NCI-H2029 treated with DMSO at 0.1 percent for 48 hours (cell line): ENCODE measurements around the gene NOP16.

Experiments used
- DNase-seq: peaks from one replicate; lab custom pipeline; 2025; lab: John Stamatoyannopoulos, UW

The NOP16 gene, protein sequence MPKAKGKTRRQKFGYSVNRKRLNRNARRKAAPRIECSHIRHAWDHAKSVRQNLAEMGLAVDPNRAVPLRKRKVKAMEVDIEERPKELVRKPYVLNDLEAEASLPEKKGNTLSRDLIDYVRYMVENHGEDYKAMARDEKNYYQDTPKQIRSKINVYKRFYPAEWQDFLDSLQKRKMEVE

DNA sequence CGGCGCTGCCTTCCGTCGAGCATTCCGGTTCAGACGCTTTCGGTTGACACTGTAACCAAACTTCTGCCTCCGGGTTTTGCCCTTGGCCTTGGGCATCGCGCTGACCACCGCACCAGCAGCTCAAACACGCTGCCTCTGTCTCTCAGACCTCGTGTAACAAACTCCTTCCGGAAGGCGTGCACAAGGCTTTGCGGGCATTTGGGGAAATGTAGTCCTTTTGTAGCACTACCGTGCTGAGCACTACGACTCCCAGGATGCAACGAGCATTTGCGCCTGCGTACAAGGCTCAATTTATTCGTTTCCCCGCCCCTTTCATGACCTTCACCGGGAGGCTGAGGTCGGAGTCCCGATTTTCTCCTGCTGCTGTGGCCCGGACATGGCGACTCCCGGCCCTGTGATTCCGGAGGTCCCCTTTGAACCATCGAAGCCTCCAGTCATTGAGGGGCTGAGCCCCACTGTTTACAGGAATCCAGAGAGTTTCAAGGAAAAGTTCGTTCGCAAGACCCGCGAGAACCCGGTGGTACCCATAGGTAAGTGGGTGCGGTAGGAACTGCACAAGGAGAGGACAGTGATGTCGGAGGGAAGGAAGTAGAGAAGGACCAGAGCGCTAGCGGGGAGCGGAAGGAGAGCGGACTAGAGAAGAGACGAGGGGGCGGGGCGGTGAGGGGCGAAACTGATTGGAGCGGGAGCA is at the start of gene NOP16, which contains the start of gene HIGD2A:
NOP16 (minus strand) TSS at position 155 of the 691 bp plus-strand sequence; CDS start at position 96, 59 bp downstream.
HIGD2A (plus strand) TSS at position 308 of the 691 bp plus-strand sequence; CDS start at position 377, 69 bp downstream.
- DNase-seq: peak; percentile 98

DNA sequence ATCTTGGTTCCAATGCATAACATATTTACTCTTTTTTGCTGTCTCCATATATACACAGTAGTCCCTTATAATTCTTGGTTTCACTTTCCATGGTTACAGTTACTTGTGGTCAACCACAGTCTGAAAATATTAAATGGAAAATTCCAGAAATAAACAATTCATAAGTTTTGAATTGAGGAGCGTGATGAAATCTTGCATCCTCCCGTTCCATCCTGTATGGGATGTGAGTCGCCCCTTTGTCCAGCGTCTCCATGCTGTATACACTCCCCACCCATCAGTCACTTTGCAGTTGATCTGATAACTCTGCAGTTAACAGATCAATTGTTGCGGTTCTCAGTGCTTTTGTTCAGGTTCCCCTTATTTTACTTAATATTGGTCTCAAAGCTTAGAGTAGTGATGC is 48.3 kb upstream of the NOP16 start:
- DNase-seq: no peak

DNA sequence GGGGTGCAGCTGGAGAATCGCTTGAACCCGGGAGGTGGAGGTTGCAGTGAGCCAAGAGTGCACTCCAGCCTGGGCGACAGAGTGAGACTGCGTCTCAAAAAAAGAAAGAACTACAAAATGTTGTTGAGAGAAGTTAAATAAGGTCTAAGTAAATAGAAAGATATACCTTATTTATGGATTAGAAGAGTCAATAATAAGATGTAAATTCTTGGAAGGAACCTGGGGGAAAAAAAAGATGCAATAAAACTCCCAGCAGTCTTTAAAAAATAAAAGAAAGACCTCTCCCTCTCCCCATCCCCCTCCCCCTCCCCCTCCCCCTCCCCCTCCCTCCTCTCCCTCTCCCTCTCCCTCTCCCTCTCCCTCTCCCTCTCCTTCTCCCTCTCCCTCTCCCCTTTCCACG is 44.3 kb upstream of the NOP16 start:
- no peak for DNase-seq

DNA sequence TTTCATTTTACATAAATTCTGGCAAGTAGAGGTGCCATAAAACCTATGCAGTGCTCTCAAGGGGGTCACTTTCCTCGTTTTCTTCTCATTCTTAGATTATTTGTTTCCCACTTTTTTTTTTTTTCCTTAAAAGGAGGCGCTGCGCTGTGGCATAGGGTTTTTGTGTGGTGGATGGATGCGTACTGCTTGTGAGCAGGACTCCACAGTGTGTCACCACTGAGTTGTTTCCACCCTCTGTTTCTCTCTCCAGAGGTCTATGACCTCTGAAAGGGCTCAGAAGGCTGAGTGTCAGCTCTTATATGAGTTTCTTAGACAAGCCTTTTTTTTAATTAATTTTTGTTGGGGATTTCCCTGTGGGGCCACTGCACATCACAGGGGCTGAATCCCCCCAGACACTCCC is 41.6 kb upstream of the NOP16 start:
- DNase-seq: no peak

DNA sequence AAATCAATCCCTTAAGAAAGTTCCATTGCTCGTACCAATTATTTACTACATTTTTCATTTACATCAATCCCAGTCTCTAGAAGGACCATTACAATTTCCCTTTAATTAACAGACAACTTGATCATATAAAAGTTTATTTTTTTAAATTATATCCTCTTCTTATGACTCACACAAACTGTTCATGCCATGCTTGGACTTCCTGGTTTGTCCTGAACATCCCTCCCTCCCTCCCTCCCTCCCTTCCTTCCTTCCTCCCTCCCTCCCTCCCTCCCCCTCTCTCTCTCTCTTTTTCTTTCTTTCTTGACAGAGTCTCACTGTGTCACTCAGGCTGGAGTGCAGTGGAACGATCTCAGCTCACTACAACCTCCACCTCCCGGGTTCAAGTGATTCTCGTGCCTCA is 39.6 kb upstream of the NOP16 start:
- DNase-seq: no peak

DNA sequence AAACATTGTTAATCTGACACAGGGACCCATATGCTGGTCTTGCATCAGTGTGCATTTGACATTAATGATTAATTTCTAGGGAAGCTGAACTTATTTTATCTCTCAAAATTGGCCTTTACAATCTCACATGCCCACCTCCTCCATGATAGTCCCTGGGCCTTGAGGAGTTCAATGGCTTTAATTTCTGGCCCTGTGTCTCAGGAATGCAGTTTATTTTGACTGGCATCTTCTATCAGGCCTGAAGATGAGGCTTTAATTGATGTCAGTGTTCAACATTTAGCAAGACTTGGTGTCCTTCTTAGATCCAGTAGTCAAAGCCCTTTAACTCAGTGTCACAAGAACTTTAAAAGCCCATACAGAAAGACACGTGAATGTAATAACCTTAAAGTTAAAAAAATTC is 38.5 kb upstream of the NOP16 start:
- DNase-seq: no peak

DNA sequence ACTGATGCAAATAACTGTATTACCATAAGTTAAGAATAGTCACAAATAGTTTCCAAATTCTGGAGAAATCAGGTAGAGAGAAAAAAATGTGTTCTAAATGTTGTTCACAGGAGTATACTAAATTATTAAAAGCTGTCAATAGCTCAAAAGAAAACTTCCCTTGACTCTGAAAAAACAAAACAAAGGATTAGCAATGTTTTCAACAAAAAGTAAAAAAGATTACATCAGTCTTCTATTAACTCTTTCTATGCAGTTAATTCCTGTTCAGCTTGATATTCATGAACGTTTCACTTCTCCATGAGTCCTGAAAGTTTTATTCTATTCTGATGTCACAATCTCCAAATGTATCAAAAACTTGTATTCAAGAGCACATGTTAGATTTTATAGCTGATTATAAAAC is 37.4 kb upstream of the NOP16 start:
- no peak for DNase-seq

DNA sequence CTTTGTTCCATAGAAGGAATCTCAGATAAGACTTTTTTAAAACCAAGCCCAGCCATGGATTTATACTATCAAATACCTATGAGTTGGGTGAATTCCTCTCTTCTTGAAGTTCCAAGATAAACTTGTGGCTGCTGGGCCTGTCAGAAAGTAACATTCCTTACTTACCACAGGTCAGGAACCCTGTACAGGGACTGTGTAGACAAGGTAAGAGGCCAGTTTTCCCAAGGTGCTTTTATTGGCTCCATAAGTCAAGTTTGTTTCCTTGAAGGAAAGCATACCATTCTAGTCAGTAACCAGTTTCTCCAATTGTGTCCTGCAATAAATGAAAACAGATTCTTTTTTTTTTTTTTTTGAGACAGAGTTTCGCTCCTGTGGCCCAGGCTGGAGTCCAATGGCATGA is 36.7 kb upstream of the NOP16 start:
- DNase-seq: no peak

DNA sequence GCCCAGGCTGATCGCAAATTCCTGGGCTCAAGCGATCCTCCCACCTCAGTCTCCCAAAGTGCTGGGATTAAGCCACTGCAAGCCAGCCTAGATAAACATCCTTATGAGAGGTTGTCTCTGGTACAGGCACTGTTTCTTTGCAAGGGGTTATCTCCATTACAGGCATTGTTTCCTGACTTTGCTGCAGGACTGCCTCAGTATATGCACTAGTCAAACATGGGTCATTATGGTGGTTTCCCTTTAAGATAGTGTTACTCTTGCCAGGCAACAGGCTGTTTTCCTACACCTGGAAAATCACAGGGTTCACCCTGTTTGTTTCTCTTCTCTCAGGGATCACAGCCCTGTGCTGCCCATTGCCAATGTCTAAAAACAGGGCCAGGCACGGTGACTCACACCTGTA is 35.8 kb upstream of the NOP16 start:
- no peak for DNase-seq

DNA sequence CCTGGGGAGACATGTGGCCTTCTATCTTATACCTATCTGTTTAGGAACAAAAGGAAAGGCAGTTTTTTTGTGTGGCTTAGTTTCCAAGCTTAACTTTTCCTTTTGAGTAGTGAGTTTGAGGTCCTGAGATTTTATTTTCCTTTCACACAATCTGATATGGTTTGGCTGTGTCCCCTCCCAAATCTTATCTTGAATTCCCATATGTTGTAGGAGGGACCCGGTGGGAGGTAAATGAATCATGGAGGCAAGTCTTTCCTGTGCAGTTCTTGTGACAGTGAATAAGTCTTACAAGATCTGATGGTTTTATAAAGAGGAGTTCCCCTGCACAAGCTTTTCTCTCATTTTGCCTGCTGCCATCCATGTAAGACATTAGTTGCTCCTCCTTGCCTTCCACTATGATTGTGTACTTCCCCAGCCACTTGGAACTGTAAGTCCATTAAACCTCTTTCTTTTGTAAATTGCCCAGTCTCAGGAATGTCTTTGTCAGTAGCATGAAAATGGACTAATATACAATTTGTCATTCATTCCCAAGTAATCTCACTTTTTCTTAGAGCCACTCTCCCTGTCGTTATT is 32.7 kb upstream of the NOP16 start:
- no peak for DNase-seq

DNA sequence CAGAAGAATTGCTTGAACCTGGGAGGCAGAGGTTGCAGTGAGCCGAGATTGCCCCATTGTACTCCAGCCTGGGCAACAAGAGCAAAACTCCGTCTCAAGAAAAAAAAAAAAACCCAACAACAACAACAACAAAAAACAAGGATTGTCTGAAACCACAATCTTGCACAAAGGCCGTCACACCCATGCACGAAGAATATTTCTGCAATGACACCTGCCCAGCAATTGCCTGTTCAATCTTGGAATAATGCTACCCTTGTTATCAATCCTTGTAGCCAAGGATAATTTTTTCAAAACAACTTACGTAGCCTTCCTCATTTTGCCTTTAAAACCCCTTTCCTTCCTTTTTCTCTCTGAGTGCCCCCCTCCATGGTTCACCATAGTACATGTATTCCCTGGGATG is 31.7 kb upstream of the NOP16 start:
- no peak for DNase-seq

DNA sequence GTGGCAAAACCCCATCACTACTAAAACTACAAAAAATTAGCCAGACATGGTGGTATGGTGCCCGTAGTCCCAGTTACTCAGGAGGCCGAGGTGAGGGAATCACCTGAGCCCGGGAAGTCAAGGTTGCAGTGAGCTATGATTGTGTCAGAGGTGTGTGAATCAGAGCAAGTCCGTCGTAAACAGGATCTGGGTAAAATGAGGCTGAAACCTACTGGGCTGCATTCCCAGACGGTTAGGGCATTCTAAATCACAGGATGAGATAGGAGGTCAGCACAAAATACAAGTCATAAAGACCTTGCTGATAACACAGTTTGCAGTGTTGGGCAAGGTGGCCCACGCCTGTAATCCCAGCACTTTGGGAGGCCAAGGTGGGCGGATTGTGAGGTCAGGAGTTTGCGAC is 29.9 kb upstream of the NOP16 start:
- DNase-seq: no peak

DNA sequence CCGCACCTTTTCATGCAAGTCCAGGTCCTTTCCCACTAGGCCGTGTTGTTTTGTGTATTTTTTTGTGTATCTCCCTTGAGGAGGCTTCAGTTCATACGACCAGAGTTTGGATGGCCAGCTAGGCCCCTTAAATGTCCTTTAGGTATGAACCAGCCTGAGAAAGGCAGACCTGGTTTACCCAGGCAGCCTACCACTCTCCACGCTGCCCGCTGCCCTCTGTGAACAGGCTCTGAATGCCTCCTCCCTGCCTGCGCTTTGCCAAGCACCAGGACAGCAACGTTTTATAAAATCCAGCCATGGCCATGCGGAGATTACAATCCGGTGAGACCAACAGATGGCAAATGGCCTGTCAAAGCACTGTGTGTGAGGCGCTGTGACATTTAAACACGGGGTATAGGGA is 28.6 kb upstream of the NOP16 start:
- DNase-seq: no peak

DNA sequence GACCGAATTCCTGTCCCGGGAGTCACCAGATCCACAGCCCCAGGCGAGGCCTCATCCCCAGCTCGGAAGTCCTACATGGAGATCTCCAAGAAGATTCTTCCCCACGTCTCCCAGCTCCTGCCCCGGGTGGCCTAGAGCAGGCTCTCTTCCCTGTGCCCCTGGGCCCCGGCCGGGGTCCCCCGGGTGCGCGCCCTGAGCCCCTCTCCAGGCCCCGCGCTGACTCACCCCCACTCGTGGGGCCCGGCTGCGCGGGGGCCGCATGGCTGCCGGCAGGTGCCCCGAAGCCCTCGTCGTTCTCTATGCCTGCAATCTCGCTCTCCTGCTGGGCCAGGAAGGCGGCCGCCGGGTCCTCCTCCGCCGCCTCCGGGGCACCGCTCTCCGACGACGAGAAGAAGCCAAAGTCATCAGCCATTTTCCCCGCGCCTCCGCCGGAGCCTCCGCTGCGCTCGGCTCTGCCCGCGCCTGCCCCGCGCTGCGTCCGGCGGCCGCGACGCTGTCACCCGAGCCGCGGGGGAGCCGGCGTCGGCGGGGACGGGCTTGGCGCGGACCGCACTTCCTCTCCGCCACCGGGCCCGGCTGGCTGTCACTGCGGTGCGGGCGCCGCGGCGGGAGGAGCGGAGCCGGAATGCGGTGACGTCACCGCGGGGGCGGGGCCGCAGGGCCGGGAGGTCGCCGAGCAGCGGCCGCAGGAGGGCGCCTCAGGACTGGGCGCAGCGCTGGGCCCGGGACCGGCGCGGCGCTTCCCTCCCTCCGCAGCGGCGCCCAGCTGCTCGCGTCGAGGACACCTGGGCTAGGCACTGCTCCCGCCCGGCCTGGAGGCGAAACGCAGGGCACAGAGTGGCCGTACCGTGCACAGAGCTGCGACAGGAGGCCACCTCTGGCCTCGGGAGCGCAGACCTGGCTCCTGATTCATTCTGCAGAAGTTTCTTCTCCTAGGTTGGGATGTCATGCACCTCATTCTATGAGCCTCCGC is 27.8 kb upstream of the NOP16 start, which contains the start of gene CLTB:
CLTB (minus strand) TSS at position 588 of the 973 bp plus-strand sequence; CDS start at position 412, 176 bp downstream.
- DNase-seq: peak; percentile 45

DNA sequence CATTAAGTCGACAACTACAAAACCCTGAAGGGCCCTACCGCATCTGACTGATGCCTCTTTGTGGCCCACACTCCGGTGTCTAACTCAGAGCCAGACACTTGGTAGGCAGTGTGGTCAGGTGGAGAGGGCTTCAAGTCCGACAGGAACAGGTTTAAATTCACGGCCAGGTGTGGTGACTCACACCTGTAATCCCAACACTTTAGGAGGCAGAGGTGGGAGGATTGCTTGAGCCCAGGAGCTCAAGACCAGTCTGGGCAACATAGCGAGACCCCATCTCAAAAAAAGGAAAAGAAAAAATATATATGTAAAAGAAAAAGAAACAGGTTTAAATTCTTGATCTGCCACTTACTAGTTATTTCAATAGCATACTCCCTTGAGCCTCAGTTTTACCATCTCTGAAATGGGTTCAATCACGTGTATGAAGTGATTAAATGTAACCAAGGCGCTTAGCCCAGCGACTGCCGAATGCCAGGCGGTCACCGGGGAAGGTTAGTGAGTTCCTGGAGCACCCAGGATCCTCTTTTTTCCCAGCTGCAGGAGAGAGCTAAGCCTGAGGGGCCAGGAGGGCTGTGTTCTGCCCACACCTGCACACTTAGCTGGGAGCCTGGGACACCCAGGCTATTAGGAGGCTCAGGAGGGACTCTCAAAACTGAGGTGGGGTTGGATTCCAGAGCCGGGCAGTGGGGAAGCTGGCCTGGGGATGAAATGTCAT is 27.0 kb upstream of the NOP16 start:
- no peak for DNase-seq

DNA sequence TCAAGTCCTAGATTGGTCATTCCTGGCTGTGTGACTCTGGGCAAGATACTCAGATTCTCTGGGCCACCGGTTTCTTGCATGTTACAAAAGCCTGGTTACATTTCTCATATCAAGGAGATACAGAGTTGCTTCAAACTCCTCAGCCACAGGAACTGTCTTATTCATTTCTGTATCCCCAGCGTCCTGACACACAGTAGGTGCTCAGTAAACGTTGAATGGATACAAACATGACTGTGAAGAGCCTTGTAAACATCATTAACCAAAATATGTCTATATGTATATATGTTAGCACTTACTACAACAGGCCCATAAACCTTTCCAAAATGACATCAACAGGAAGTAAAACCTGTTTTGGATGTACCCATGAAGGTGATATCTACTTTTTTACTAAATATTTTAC is 26.3 kb upstream of the NOP16 start:
- no peak for DNase-seq

DNA sequence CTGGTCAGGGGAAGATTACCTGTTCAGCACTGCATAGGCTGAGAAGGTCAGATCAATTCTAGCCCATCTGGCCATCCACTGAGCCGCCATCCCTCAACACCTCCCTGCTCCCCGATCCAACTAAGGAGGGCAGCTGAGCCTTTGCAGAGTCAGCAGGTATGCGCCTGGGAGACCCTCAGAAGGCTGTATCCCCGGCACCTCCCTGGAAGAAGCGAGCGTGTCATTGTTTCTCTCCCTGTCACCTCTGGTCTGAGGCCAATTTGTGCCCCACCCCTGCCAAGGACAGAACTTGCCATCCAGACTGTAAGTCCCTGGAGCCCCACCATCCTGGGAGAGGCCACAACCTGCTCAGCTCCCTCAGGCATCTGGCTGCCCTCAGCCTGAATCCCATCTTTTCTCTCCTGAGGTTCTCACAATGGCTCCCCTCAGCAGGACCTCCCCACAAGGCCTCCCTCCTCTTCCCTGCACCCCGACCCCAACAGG is 25.4 kb upstream of the NOP16 start:
- DNase-seq: no peak

DNA sequence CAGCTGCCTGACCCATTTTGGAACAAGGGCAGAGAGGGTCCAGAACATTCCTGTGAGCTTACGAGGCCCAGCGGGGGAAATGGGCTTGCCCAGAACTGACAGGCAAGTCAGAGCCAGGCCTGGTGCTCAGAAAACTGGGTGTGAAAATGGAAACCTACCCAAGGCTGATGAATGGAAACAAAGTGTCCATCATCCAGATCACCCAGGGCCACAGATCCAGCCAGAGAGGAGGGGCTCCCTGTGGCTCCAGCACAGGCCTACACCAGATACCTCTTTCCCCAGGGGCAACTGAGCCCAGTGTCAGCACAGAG is 24.8 kb upstream of the NOP16 start:
- DNase-seq: no peak

DNA sequence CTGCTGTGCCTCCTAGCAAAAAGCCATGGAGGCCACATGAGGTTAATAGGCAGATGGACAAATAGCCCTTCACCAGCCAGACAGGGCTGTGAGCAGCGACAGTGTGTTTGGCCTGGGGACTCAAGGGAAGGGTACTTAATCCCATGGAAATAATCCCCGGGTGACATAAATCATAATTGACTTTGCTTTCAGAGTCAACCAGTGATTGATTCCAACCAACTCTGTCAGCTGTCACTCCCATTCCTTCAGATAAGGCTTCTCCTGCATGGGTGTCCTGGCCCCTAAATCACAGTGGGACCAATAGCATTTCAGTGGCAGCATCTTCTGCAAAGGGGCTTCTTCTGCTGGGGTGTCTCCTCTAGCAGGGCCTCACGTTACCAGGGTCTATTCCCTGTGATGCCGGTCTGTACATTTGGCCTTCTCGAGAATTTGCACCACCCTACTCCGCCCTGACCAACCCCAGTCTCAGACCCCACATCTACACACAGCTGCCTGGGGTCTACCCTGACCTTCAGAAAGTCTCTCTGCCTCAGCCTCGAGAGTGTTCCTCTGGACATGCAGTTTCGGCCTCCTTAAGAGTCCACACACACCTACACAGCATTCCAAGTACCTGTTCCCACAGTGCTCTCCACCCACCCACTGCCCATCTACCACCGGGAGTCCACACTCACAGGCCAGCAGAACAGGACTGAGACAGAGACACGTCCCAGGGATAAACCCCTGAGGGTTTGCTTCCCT is 24.3 kb upstream of the NOP16 start:
- no peak for DNase-seq

DNA sequence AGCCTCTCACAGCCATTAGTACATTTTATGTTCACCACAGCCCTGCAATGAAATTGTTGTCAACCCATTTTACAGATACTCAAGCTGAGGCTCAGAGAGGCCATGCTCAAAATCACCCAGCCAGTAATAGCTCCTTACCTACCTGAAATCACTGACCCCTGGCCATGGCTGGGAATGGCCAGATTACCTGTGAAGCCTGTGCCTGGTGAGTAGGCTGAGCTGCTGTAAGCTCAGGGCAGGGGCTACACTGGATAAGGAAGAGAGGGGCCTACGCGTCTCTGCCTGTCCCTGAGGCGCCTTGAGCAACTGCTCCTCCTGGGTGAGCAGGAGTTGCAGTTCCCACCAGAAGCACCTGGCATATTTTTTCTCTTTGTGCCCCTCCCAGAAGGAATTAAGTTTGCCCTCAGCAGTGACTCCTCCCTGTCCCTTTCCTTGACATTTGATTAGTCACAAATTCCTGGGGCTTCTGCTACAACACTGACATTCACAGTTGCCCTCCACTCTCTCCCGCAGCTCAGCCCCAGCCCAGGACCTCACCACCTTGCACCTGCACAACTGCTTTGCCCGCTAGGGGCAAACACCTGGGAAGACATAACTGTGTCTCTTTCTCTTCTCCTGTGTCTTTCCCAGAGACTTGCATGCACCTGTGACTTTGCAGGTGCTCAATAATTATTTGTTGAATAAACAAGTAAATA is 22.2 kb upstream of the NOP16 start:
- DNase-seq: no peak
